Karpas-422 (cell line): ENCODE measurements around the gene NR2F6. TPM values are rescaled to one million over a fixed set of nuclear protein-coding genes. Genes with fewer than 3 reads are reported as not detected.

ENCODE experiments used
- DNase-seq: peaks from one replicate; pipeline ENCODE4 v3.0.0-alpha.2; 2015
- H2AFZ ChIP-seq: fragments of 200-600 bp; sonication (generic); 2 replicates; pipeline ENCODE4 v1.6.1; 2014; ENCODE audit warnings: antibody characterized with exemption, low read length, mixed read lengths
- H3K27ac ChIP-seq: fragments of 200-600 bp; sonication (generic); 2 replicates; pipeline ENCODE4 v1.5.1; 2014; ENCODE audit warnings: mild to moderate bottlenecking, low read length, moderate library complexity
- H3K27me3 ChIP-seq: fragments of 200-600 bp; sonication (generic); 2 replicates; pipeline ENCODE4 v1.6.1; 2014; ENCODE audit warnings: low read length, mixed read lengths
- H3K36me3 ChIP-seq: fragments of 200-600 bp; sonication (generic); 2 replicates; pipeline ENCODE4 v1.6.1; 2014; ENCODE audit warnings: low read length, mixed read lengths; ENCODE audit not compliant: insufficient read depth
- H3K4me1 ChIP-seq: fragments of 200-600 bp; sonication (generic); 2 replicates; pipeline ENCODE4 v1.6.1; 2014; ENCODE audit warnings: mild to moderate bottlenecking, low read length, mixed read lengths
- H3K4me2 ChIP-seq: fragments of 200-600 bp; sonication (generic); 2 replicates; pipeline ENCODE4 v1.6.1; 2014; ENCODE audit warnings: low read length, low read depth, mild to moderate bottlenecking; ENCODE audit not compliant: poor library complexity, severe bottlenecking
- H3K4me3 ChIP-seq: fragments of 200-600 bp; sonication (generic); 2 replicates; pipeline ENCODE4 v1.5.1; 2014; ENCODE audit warnings: mild to moderate bottlenecking, antibody characterized with exemption, low read length, mixed read lengths
- H3K79me2 ChIP-seq: fragments of 200-600 bp; sonication (generic); 2 replicates; pipeline ENCODE4 v1.6.1; 2014; ENCODE audit warnings: mild to moderate bottlenecking, low read length, mixed read lengths
- H3K9ac ChIP-seq: fragments of 200-600 bp; sonication (generic); 2 replicates; pipeline ENCODE4 v1.6.0; 2014; ENCODE audit warnings: low read length
- H3K9me2 ChIP-seq: fragments of 200-600 bp; sonication (generic), shearing (Covaris generic); replicated peaks from 2 replicates; pipeline ENCODE4 v1.6.0; 2014; ENCODE audit warnings: mild to moderate bottlenecking, low read length, moderate library complexity; ENCODE audit not compliant: insufficient read depth
- H3K9me3 ChIP-seq: fragments of 300-700, 200-600 bp; sonication (generic); 2 replicates; pipeline ENCODE4 v1.6.1; 2014; ENCODE audit warnings: low read length, mixed read lengths
- H4K20me1 ChIP-seq: fragments of 200-600 bp; sonication (generic); 2 replicates; pipeline ENCODE4 v1.6.1; 2014; ENCODE audit warnings: mild to moderate bottlenecking, antibody characterized with exemption, low read length, low read depth; ENCODE audit not compliant: insufficient read depth
- total RNA-seq: library from RNA; depleted of rRNA; stranded (reverse); fragments of >200 nt; shearing (Covaris generic); gene quantifications from 2 replicates; pipeline ENCODE4 v1.2.3, GENCODE V29; 2014; ENCODE audit warnings: low replicate concordance

NR2F6 gene
- total RNA-seq, 1 experiment from 2014 or later: 8.6 TPM

GRCh38 chr19:17240062-17240752 lies 5.5 kb downstream of the NR2F6 start:
- DNase-seq: no peak
- no peaks in the 10 kb centered on the region for H3K36me3 ChIP-seq
- no peak overlapping the region for H3K27ac ChIP-seq
- peaks cover 16% of the 10 kb centered on the region for H4K20me1 ChIP-seq
- peaks cover 25% of the 10 kb centered on the region for H3K79me2 ChIP-seq
- no peaks in the 10 kb centered on the region for H3K9me2 ChIP-seq
- no peak overlapping the region for H2AFZ ChIP-seq
- no peak overlapping the region for H3K9ac ChIP-seq
- H3K27me3 ChIP-seq: no peaks in the 10 kb centered on the region
- no peaks in the 10 kb centered on the region for H3K9me3 ChIP-seq
- no peak overlapping the region for H3K4me3 ChIP-seq
- peaks cover 36% of the 10 kb centered on the region for H3K4me1 ChIP-seq
- H3K4me2 ChIP-seq: no peak overlapping the region

DNA sequence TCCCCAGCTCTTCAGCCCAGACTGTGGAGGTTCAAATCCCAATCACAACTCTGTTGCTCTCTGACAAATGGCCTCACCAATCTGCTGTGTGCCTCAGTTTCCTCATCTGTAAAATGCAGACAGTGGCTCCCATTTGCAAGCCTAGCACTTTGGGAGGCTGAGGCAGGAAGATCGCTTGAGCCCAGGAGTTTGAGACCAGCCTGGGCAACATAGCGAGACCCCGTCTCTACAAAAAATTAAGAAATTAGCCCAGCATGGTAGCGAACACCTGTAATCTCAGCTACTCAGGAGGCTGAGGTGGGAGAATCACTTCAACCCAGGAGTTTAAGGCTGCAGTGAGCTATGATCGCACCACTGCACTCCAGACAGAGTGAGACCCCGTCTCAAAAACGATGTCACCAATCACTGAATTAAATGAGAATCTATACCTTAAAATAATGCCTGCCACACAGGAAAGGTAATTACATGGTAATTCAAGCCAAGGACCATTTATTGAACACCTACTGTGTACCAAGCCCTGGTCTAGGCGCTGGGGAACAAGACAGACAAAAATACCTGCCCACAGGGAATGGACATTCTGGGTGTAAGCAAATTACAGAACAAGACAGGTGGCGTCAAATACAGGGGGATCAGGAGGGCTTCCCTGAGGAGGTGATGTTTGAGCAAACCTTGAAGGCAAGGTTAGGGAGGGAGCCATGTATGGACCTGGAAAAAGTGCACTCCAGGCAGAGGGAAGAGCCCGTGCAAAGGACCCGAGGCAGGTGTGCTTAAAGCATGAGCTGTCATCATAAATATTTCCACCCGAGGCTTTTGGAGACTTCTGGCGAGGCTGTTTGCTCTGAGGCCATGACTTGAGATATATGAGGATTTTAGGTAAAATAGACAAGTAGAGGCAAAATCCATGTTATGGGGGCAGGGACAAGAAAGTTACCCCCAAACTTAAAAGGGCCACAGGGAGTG lies 7.7 kb downstream of the NR2F6 start:
- DNase-seq: no peak
- Histone ChIP-seq H3K9me2 (no peaks in the 10 kb centered on the region), H3K27ac (no peak overlapping the region), H4K20me1 (peaks cover 12% of the 10 kb centered on the region), H3K4me1 (peaks cover 31% of the 10 kb centered on the region), H3K27me3 (no peaks in the 10 kb centered on the region), H3K36me3 (no peaks in the 10 kb centered on the region), H3K4me2 (no peak overlapping the region), H3K9ac (no peak overlapping the region), H3K4me3 (no peak overlapping the region), H2AFZ (no peak overlapping the region), H3K79me2 (peaks cover 28% of the 10 kb centered on the region), H3K9me3 (no peaks in the 10 kb centered on the region)

DNA sequence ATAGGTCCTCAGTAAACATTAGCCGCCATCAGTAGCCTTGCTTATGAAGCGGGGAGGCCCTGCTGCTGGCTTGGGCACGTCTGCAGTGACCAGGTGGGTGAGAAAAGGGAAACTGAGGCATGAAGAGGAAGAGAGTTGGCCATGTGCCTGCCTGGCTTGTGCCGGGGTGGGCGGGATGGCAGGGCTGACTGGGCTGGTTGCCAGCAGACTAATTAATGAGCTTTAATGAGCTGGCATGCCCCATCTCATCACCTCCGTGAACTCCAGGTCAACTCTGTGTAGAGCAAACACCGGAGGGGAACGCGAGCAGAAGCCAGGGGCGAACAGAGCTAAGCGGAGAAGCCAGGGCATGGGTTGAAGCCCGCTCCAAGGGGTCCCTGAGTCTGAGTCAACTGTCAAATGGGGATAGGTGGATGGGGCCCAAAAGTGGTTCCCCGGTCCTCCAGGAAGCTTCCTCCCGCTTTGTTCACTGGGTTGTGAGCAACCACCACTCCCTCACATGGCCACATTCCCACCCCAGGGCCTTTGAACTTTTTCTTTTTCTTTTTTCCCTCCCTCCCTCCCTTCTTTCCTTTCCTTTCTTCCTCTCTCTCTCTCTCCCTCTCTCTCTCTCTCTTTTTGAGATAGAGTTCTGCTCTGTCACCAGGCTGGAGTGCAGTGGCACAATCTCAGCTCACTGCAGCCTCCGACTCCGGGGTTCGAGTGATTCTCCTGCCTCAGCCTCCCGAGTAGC lies 8.7 kb downstream of the NR2F6 start:
- Histone ChIP-seq H3K4me2 (peak overlapping the region; percentile 48), H3K79me2 (peaks cover 23% of the 10 kb centered on the region)

GRCh38 chr19:17235971-17236777 lies 9.5 kb downstream of the NR2F6 start:
- Histone ChIP-seq H3K9me2 (no peaks in the 10 kb centered on the region), H3K4me2 (peak overlapping the region; percentile 93), H3K9me3 (no peaks in the 10 kb centered on the region), H4K20me1 (peaks cover 13% of the 10 kb centered on the region; the same call in 1 of the 2 replicates), H3K9ac (peak overlapping the region; percentile 75), H2AFZ (peak overlapping the region; percentile 87; the same call in 1 of the 2 replicates), H3K4me3 (peak overlapping the region; percentile 73), H3K79me2 (peaks cover 23% of the 10 kb centered on the region), H3K4me1 (peaks cover 20% of the 10 kb centered on the region), H3K27ac (peak overlapping the region; percentile 70), H3K27me3 (no peaks in the 10 kb centered on the region), H3K36me3 (no peaks in the 10 kb centered on the region; the same call in 1 of the 2 replicates)
- peak; percentile 70 for DNase-seq

More for the DNA sequence above, 8.7 kb downstream of the NR2F6 start:
- Histone ChIP-seq H3K9me2 (no peaks in the 10 kb centered on the region), H2AFZ (no peak overlapping the region), H3K9ac (peak overlapping the region; percentile 53), H3K27ac (peak overlapping the region; percentile 70; the same call in 1 of the 2 replicates), H3K4me3 (peak overlapping the region; percentile 37; the same call in 1 of the 2 replicates), H3K36me3 (no peaks in the 10 kb centered on the region; the same call in 1 of the 2 replicates), H3K27me3 (no peaks in the 10 kb centered on the region), H4K20me1 (peaks cover 10% of the 10 kb centered on the region; the same call in 1 of the 2 replicates), H3K9me3 (no peaks in the 10 kb centered on the region), H3K4me1 (peaks cover 24% of the 10 kb centered on the region)
- DNase-seq: peak; percentile 66

- Histone ChIP-seq H2AFZ (peak overlapping the region; percentile 87; the same call in 1 of the 2 replicates), H3K79me2 (peaks cover 23% of the 10 kb centered on the region), H3K4me2 (peak overlapping the region; percentile 93), H3K9me3 (no peaks in the 10 kb centered on the region), H3K4me3 (peak overlapping the region; percentile 73), H4K20me1 (peaks cover 13% of the 10 kb centered on the region; the same call in 1 of the 2 replicates), H3K9ac (peak overlapping the region; percentile 75), H3K9me2 (no peaks in the 10 kb centered on the region), H3K4me1 (peaks cover 20% of the 10 kb centered on the region), H3K36me3 (no peaks in the 10 kb centered on the region; the same call in 1 of the 2 replicates), H3K27ac (peak overlapping the region; percentile 63), H3K27me3 (no peaks in the 10 kb centered on the region)
- DNase-seq: peak; percentile 85
Measured at GRCh38 chr19:17235300-17235970, 10.3 kb downstream of the NR2F6 start.

- Histone ChIP-seq H3K4me3 (peak overlapping the region; percentile 73), H3K36me3 (no peaks in the 10 kb centered on the region; the same call in 1 of the 2 replicates), H2AFZ (peak overlapping the region; percentile 87; the same call in 1 of the 2 replicates), H3K27me3 (no peaks in the 10 kb centered on the region), H3K4me2 (peak overlapping the region; percentile 93), H4K20me1 (peaks cover 13% of the 10 kb centered on the region; the same call in 1 of the 2 replicates), H3K4me1 (peaks cover 20% of the 10 kb centered on the region), H3K27ac (peak overlapping the region; percentile 63), H3K79me2 (peaks cover 23% of the 10 kb centered on the region), H3K9me2 (no peaks in the 10 kb centered on the region), H3K9ac (peak overlapping the region; percentile 75), H3K9me3 (no peaks in the 10 kb centered on the region)
- DNase-seq: peak; percentile 87
Measured at GRCh38 chr19:17234911-17235299, 10.8 kb downstream of the NR2F6 start.

- Histone ChIP-seq H3K79me2 (peaks cover 24% of the 10 kb centered on the region), H3K4me1 (peaks cover 22% of the 10 kb centered on the region), H3K9ac (no peak overlapping the region)
Measured at GRCh38 chr19:17232258-17232657, 13.5 kb downstream of the NR2F6 start.

More at GRCh38 chr19:17232258-17232657, 13.5 kb downstream of the NR2F6 start:
- Histone ChIP-seq H3K9me2 (no peaks in the 10 kb centered on the region), H3K27ac (no peak overlapping the region), H3K9me3 (no peaks in the 10 kb centered on the region), H2AFZ (no peak overlapping the region), H3K4me2 (no peak overlapping the region), H3K4me3 (no peak overlapping the region), H4K20me1 (peaks cover 13% of the 10 kb centered on the region; the same call in 1 of the 2 replicates), H3K27me3 (no peaks in the 10 kb centered on the region), H3K36me3 (no peaks in the 10 kb centered on the region; the same call in 1 of the 2 replicates)
- DNase-seq: no peak
